NCI-H82 treated with DMSO at 0.1 percent for 48 hours (cell line): ENCODE measurements around the gene PPP2R2C.

ENCODE experiments used
- DNase-seq: peaks from one replicate; lab custom pipeline; 2025; ENCODE audit not compliant: unreplicated experiment; lab: John Stamatoyannopoulos, UW

The PPP2R2C gene

DNA sequence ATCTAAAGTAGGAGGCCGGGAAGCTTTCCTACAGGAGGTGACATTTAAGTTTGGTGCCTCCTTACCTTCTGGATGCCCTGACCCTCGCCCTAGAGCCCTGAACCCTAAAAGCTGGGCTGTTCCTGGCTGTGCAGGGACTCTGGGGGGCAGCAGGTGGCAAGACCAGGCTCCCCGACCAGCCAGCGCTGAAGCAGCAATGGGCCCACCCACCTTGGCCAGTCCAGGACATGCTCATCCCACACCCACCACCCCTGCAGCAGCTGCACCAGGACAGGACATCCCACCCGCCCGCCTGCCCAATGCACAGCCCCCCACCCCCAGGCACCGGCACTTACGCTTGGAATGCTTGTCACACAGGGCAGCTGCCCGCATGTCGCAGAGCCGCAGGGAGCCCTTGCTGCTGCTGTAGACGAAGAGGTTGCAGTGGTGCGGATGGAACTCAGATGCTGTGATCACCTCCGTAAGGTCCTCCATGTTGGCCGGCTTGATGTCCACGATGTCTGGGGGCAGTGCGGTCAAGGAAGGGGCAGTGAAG lies 124.8 kb downstream of the PPP2R2C start:
- DNase-seq, result no peak

- no peak for DNase-seq
Measured at GRCh38 chr4:6346373-6347110, 125.9 kb downstream of the PPP2R2C start.

DNA sequence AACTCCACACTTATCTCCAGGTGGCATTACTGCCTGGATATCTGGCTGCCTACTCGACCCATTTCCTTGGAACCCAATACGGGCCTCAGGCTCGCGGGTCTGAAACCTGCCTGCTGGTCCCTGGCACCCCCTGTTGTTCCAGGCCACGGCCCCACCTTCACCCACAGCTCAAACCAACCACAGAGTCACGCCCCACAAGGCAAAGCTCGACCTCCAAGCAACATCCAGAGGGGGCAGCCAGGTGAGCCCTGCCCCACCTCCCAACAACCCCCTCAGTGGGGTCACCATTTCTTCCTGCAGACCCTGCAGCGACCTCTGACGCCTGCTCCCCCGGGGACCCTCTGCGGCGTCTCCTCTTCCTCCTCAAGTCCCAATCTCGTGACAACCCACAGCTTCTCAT lies 126.5 kb downstream of the PPP2R2C start:
- DNase-seq, result no peak

- DNase-seq, result no peak
Measured at GRCh38 chr4:6345096-6345830, 127.2 kb downstream of the PPP2R2C start.

GRCh38 chr4:6343939-6344408 lies 128.4 kb downstream of the PPP2R2C start:
- no peak for DNase-seq

GRCh38 chr4:6342530-6343293 lies 129.7 kb downstream of the PPP2R2C start:
- peak; percentile 76 for DNase-seq

- no peak for DNase-seq
Measured at GRCh38 chr4:6341696-6342095, 130.7 kb downstream of the PPP2R2C start.

DNA sequence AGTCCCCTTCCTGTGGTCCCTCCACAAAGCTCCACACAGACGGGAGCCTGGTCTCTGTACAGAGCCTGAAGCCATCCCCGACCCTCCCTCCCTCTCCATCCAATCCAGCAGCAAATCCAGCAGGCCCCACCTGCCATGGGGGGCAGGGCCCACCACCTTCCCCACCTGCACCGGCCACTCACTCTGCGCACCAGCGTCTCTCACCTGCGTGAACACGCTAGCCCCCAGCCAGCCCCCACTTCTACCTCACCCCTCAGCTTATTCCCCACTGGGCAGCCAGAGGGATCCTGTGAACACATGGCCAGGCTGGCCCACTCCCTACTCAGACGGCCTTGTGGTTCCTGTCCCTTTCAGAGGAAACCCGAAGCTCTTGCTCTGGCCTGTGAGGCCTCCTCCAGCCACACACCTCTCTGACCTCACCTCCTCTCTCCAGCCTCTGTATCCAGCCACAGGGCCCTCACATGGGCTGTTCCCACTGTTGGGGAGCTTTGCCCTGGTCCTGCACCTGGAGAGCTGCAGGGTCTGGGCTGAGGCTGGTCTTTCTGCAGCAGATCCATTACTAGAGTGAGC lies 131.9 kb downstream of the PPP2R2C start:
- DNase-seq, result no peak

GRCh38 chr4:6339818-6340445 lies 132.5 kb downstream of the PPP2R2C start:
- DNase-seq, result no peak

DNA sequence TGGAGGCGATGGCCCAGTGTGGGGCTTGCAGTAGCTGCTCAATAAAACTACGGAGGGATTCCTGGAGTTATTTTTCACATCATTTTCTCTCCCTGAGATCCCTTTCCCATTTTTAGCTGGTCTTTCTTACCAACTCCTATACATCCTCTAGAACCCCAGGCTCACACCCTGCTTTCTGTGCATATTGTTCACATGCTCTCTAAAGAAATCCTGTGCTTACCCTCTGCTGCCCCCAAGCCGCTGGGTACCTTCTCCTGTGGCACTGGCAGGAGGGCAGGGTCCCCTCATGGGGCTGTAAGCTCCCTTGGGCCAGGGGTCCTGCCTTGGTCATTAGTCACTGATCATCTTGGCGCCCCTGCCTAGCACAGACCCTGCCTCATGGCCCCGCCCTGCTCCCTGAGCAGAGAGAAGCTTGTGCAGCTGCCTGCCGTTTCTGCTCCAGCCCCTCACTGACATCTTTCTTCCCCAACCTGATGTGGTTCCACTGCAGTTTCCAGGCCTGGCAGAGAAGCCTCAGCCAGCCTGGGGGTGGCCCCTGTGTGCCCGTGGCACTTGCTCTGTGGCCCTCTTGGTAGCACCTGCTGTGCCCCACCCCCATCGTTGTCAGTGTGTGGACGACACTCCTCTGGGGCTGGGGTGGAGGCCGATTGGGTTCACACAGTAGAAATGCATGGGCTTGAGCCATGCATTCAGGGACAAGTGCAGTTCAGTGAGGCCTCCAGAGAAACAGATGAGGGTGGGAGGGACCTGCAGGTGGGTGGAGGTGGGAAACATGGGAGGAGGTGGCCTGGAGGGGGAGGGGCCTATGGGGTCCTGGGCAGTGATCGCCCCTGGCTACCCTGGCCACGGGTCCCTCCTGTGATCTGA lies 133.2 kb downstream of the PPP2R2C start:
- DNase-seq, result no peak

GRCh38 chr4:6338175-6338950 lies 134.1 kb downstream of the PPP2R2C start:
- DNase-seq, result no peak

- no peak for DNase-seq
Measured at GRCh38 chr4:6337331-6337935, 135.0 kb downstream of the PPP2R2C start.

- no peak for DNase-seq
Measured at GRCh38 chr4:6336166-6336565, 136.2 kb downstream of the PPP2R2C start.

GRCh38 chr4:6335040-6335590 lies 137.3 kb downstream of the PPP2R2C start:
- no peak for DNase-seq

DNA sequence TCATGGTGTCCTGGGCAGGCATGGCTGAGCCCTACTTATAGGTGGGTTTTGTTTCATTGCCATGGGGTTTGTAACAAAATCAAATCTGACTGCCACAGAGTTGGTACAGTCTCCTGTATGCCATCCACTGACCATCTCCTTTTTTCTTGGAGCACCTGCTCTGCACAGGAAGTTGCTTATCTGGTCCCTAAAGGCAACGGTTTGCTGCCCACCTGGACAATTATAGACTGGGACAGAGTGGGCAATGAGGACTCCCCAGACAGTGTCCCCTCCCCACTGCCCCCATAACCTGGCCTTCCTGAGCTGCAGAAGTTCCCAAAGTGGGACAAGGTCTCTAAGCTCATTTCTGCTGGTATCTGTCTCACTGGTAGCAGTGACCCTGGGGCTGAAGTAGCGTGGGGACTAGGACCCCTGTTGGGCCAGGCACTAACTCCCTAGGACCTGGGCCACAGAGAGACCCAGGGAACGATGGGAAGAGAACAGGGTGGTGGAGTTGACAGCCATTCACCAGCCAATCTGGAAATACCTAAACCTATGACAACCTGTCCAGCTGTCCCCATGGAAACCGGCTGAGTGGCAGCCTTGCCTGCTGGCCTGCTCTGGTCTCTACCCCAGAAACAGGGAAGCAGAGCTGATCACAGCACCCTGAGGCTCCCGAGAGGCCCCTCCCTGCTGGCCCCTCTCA lies 138.1 kb downstream of the PPP2R2C start:
- DNase-seq, result no peak

DNA sequence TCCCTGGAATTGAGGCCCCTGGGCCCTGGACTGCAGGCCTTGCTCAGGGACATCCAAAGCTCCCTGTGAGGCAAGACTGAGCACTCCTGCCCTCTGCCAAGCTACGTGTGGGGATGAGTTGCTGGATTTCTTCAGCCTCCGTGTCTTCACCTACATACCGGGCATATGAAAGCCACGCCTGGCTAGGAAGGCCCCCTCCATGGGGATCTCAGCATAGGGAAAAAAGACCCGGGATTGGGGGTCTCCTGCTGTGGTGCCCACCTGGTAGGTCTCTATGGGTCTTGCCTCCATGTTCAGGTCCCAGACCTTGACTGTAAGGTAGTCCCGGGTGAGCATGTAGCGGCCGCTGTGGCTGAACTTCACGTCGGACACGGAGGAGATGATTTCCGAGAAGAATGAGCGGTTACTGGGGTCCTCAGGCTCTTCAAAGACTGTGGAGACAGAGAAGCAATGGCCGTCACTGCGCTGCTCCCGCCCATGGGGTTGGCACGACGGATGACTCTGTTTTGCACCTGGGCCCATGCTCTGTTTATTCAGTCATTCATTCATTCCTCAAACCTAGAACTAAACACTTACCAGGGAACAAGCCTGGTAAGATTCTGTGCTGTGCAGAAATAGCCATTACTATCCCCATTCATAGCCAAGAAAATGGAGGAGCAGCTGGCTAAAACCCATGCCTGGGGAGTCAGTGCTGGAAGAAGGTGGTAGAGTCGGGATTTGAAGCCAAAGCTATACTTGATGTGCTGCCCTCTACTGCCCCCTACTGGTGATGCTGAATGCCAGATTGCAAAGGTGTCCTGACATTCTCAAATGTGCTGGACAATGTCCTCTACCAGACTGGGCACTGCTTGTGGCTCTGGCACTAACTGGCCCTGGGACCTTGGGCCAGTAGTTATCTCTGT lies 138.9 kb downstream of the PPP2R2C start:
- DNase-seq, result no peak

- no peak for DNase-seq
Measured at GRCh38 chr4:6332669-6333050, 139.8 kb downstream of the PPP2R2C start.
